ENCODE measurements around the gene SCLT1.
"Not testable (repeated sequence)": the region's sequence is repeated elsewhere in the genome, so short reads cannot be mapped to it uniquely, and the experiment has no call there.

Gene SCLT1

GRCh38 chr4:129093191-129093920, at the start of gene SCLT1:
SCLT1 (minus strand) TSS chr4:129093539; CDS start chr4:129093103, 436 bp downstream.
- Histone ChIP-seq H3K27ac (ENCODE audit: low read depth, low read length) (peak within 1 kb of the TSS; percentile 73), H3K9me3 (ENCODE audit: control insufficient read depth, insufficient read depth, low read depth, low read length) (no peaks in the 10 kb centered on the region), H3K9ac (ENCODE audit: low read length) (peak within 1 kb of the TSS; percentile 91), H3K4me3 (ENCODE audit: low read depth, low read length) (peak within 1 kb of the TSS; percentile 89), H3K4me1 (ENCODE audit: control insufficient read depth, insufficient read depth, low read length) (no peaks in the 10 kb centered on the region), H3K27me3 (ENCODE audit: control insufficient read depth, insufficient read depth, low read length) (no peaks in the 10 kb centered on the region), H3K36me3 (ENCODE audit: control insufficient read depth, insufficient read depth, low read length) (no peaks in the 10 kb centered on the region)

GRCh38 chr4:129140521-129140920, 47.2 kb upstream of the SCLT1 start:
- H3K9me3 ChIP-seq (ENCODE audit: control insufficient read depth, insufficient read depth, low read depth, low read length) = no peaks in the 10 kb centered on the region
- H3K27me3 ChIP-seq (ENCODE audit: control insufficient read depth, insufficient read depth, low read length) = no peaks in the 10 kb centered on the region
- H3K4me3 ChIP-seq (ENCODE audit: low read depth, low read length) = no peak overlapping the region
- no peaks in the 10 kb centered on the region for H3K36me3 ChIP-seq (ENCODE audit: control insufficient read depth, insufficient read depth, low read length)
- H3K4me1 ChIP-seq (ENCODE audit: control insufficient read depth, insufficient read depth, low read length) = peaks cover 5% of the 10 kb centered on the region; the same call in 1 of the 2 replicates
- no peak overlapping the region for H3K9ac ChIP-seq (ENCODE audit: low read length)
- no peak overlapping the region for H3K27ac ChIP-seq (ENCODE audit: low read depth, low read length)

- Histone ChIP-seq H3K9me3 (ENCODE audit: control insufficient read depth, insufficient read depth, low read depth, low read length) (no peaks in the 10 kb centered on the region), H3K36me3 (ENCODE audit: control insufficient read depth, insufficient read depth, low read length) (no peaks in the 10 kb centered on the region), H3K9ac (ENCODE audit: low read length) (no peak overlapping the region), H3K27ac (ENCODE audit: low read depth, low read length) (no peak overlapping the region), H3K27me3 (ENCODE audit: control insufficient read depth, insufficient read depth, low read length) (no peaks in the 10 kb centered on the region), H3K4me1 (ENCODE audit: control insufficient read depth, insufficient read depth, low read length) (no peaks in the 10 kb centered on the region), H3K4me3 (ENCODE audit: low read depth, low read length) (no peak overlapping the region)
These were observed 45.6 kb upstream of the SCLT1 start for GRCh38 chr4:129138810-129139496.

- no peaks in the 10 kb centered on the region for H3K27me3 ChIP-seq (ENCODE audit: control insufficient read depth, insufficient read depth, low read length)
These were observed 43.1 kb upstream of the SCLT1 start for GRCh38 chr4:129136433-129136832.

GRCh38 chr4:129131343-129131742, 38.0 kb upstream of the SCLT1 start:
- Histone ChIP-seq H3K9ac (ENCODE audit: low read length) (no peak overlapping the region), H3K4me3 (ENCODE audit: low read depth, low read length) (no peak overlapping the region), H3K9me3 (ENCODE audit: control insufficient read depth, insufficient read depth, low read depth, low read length) (peaks cover 11% of the 10 kb centered on the region; the same call in 1 of the 2 replicates), H3K36me3 (ENCODE audit: control insufficient read depth, insufficient read depth, low read length) (no peaks in the 10 kb centered on the region), H3K27ac (ENCODE audit: low read depth, low read length) (no peak overlapping the region), H3K4me1 (ENCODE audit: control insufficient read depth, insufficient read depth, low read length) (no peaks in the 10 kb centered on the region), H3K27me3 (ENCODE audit: control insufficient read depth, insufficient read depth, low read length) (no peaks in the 10 kb centered on the region)

More at GRCh38 chr4:129136433-129136832, 43.1 kb upstream of the SCLT1 start:
- peaks cover 11% of the 10 kb centered on the region; the same call in 1 of the 2 replicates for H3K9me3 ChIP-seq (ENCODE audit: control insufficient read depth, insufficient read depth, low read depth, low read length)
- no peak overlapping the region for H3K4me3 ChIP-seq (ENCODE audit: low read depth, low read length)
- no peak overlapping the region for H3K27ac ChIP-seq (ENCODE audit: low read depth, low read length)
- H3K4me1 ChIP-seq (ENCODE audit: control insufficient read depth, insufficient read depth, low read length) = no peaks in the 10 kb centered on the region
- no peak overlapping the region for H3K9ac ChIP-seq (ENCODE audit: low read length)
- no peaks in the 10 kb centered on the region for H3K36me3 ChIP-seq (ENCODE audit: control insufficient read depth, insufficient read depth, low read length)

- H3K9me3 ChIP-seq (ENCODE audit: control insufficient read depth, insufficient read depth, low read depth, low read length) = peaks cover 11% of the 10 kb centered on the region; the same call in 1 of the 2 replicates
- no peaks in the 10 kb centered on the region for H3K4me1 ChIP-seq (ENCODE audit: control insufficient read depth, insufficient read depth, low read length)
- H3K36me3 ChIP-seq (ENCODE audit: control insufficient read depth, insufficient read depth, low read length) = no peaks in the 10 kb centered on the region
- no peak overlapping the region for H3K27ac ChIP-seq (ENCODE audit: low read depth, low read length)
- no peak overlapping the region for H3K9ac ChIP-seq (ENCODE audit: low read length)
- no peaks in the 10 kb centered on the region for H3K27me3 ChIP-seq (ENCODE audit: control insufficient read depth, insufficient read depth, low read length)
- no peak overlapping the region for H3K4me3 ChIP-seq (ENCODE audit: low read depth, low read length)
These were observed 35.8 kb upstream of the SCLT1 start for GRCh38 chr4:129129143-129129542.

- not testable (repeated sequence) for H3K27ac ChIP-seq (ENCODE audit: low read depth, low read length); H3K9me3 ChIP-seq (ENCODE audit: control insufficient read depth, insufficient read depth, low read depth, low read length); H3K9ac ChIP-seq (ENCODE audit: low read length); H3K36me3 ChIP-seq (ENCODE audit: control insufficient read depth, insufficient read depth, low read length); H3K4me3 ChIP-seq (ENCODE audit: low read depth, low read length); H3K4me1 ChIP-seq (ENCODE audit: control insufficient read depth, insufficient read depth, low read length); H3K27me3 ChIP-seq (ENCODE audit: control insufficient read depth, insufficient read depth, low read length)
These were observed 33.3 kb upstream of the SCLT1 start for GRCh38 chr4:129126614-129127013.

- Histone ChIP-seq H3K27me3 (ENCODE audit: control insufficient read depth, insufficient read depth, low read length) (no peaks in the 10 kb centered on the region), H3K4me1 (ENCODE audit: control insufficient read depth, insufficient read depth, low read length) (no peaks in the 10 kb centered on the region; the same call in 1 of the 2 replicates), H3K4me3 (ENCODE audit: low read depth, low read length) (no peak overlapping the region), H3K27ac (ENCODE audit: low read depth, low read length) (no peak overlapping the region), H3K9me3 (ENCODE audit: control insufficient read depth, insufficient read depth, low read depth, low read length) (no peaks in the 10 kb centered on the region), H3K9ac (ENCODE audit: low read length) (no peak overlapping the region), H3K36me3 (ENCODE audit: control insufficient read depth, insufficient read depth, low read length) (no peaks in the 10 kb centered on the region)
These were observed 24.4 kb upstream of the SCLT1 start for GRCh38 chr4:129117705-129118104.

- Histone ChIP-seq H3K9ac (ENCODE audit: low read length) (no peak overlapping the region), H3K27me3 (ENCODE audit: control insufficient read depth, insufficient read depth, low read length) (no peaks in the 10 kb centered on the region), H3K4me3 (ENCODE audit: low read depth, low read length) (no peak overlapping the region), H3K4me1 (ENCODE audit: control insufficient read depth, insufficient read depth, low read length) (peaks cover 8% of the 10 kb centered on the region; the same call in 1 of the 2 replicates), H3K36me3 (ENCODE audit: control insufficient read depth, insufficient read depth, low read length) (no peaks in the 10 kb centered on the region), H3K27ac (ENCODE audit: low read depth, low read length) (no peak overlapping the region), H3K9me3 (ENCODE audit: control insufficient read depth, insufficient read depth, low read depth, low read length) (no peaks in the 10 kb centered on the region)
These were observed 20.6 kb upstream of the SCLT1 start for GRCh38 chr4:129113919-129114318.

- H3K27ac ChIP-seq (ENCODE audit: low read depth, low read length) = no peak overlapping the region
- no peaks in the 10 kb centered on the region for H3K27me3 ChIP-seq (ENCODE audit: control insufficient read depth, insufficient read depth, low read length)
- H3K9ac ChIP-seq (ENCODE audit: low read length) = no peak overlapping the region
- H3K4me1 ChIP-seq (ENCODE audit: control insufficient read depth, insufficient read depth, low read length) = peaks cover 8% of the 10 kb centered on the region; the same call in 1 of the 2 replicates
- H3K4me3 ChIP-seq (ENCODE audit: low read depth, low read length) = no peak overlapping the region
- H3K9me3 ChIP-seq (ENCODE audit: control insufficient read depth, insufficient read depth, low read depth, low read length) = no peaks in the 10 kb centered on the region
- no peaks in the 10 kb centered on the region for H3K36me3 ChIP-seq (ENCODE audit: control insufficient read depth, insufficient read depth, low read length)
These were observed 20.1 kb upstream of the SCLT1 start for GRCh38 chr4:129113434-129113833.

- H3K9me3 ChIP-seq (ENCODE audit: control insufficient read depth, insufficient read depth, low read depth, low read length) = no peaks in the 10 kb centered on the region
- no peak overlapping the region for H3K9ac ChIP-seq (ENCODE audit: low read length)
- H3K4me1 ChIP-seq (ENCODE audit: control insufficient read depth, insufficient read depth, low read length) = peaks cover 8% of the 10 kb centered on the region; the same call in 1 of the 2 replicates
- H3K27ac ChIP-seq (ENCODE audit: low read depth, low read length) = no peak overlapping the region
- H3K4me3 ChIP-seq (ENCODE audit: low read depth, low read length) = no peak overlapping the region
- H3K27me3 ChIP-seq (ENCODE audit: control insufficient read depth, insufficient read depth, low read length) = no peaks in the 10 kb centered on the region
- H3K36me3 ChIP-seq (ENCODE audit: control insufficient read depth, insufficient read depth, low read length) = no peaks in the 10 kb centered on the region
These were observed 18.6 kb upstream of the SCLT1 start for GRCh38 chr4:129111919-129112318.

Data from HUES6 (cell line).